Medulla oblongata (tissue), 1 donor: ENCODE measurements around the gene TBC1D25.
A peak's percentile ranks its signal among the peaks of the same experiment; 100 is the strongest.
"Not testable (repeated sequence)": the region's sequence is repeated elsewhere in the genome, so short reads cannot be mapped to it uniquely, and the experiment has no call there.

Source experiments
- DNase-seq: peaks from one replicate; pipeline ENCODE4 v3.0.0-alpha.2; 2015; ENCODE audit errors: extremely low spot score

The TBC1D25 gene

GRCh38 chrX:48516285-48516684, 23.2 kb upstream of the TBC1D25 start:
- DNase-seq: no peak

GRCh38 chrX:48516987-48517386, 22.5 kb upstream of the TBC1D25 start:
- DNase-seq: no peak

GRCh38 chrX:48519481-48519880, 20.0 kb upstream of the TBC1D25 start:
- not testable (repeated sequence) for DNase-seq

GRCh38 chrX:48520455-48520854, 19.1 kb upstream of the TBC1D25 start:
- no peak for DNase-seq

- DNase-seq: peak; percentile 2
Measured at GRCh38 chrX:48520976-48521352, 18.6 kb upstream of the TBC1D25 start.

- DNase-seq: peak; percentile 87
Measured at GRCh38 chrX:48521353-48522243, 17.9 kb upstream of the TBC1D25 start, which contains the start of gene EBP. Gene EBP, plus strand, starts transcription at chrX:48521808. Its CDS starts 1,964 bp downstream, at chrX:48523772.

GRCh38 chrX:48522291-48522690, 17.2 kb upstream of the TBC1D25 start:
- DNase-seq: no peak

GRCh38 chrX:48523682-48524081, 15.8 kb upstream of the TBC1D25 start:
- DNase-seq: no peak

GRCh38 chrX:48525853-48526252, 13.7 kb upstream of the TBC1D25 start:
- not testable (repeated sequence) for DNase-seq

- DNase-seq: no peak
Measured at GRCh38 chrX:48530736-48531135, 8.8 kb upstream of the TBC1D25 start.

GRCh38 chrX:48531358-48531959, 8.1 kb upstream of the TBC1D25 start:
- no peak for DNase-seq

GRCh38 chrX:48532161-48532560, 7.4 kb upstream of the TBC1D25 start:
- DNase-seq: no peak

GRCh38 chrX:48533165-48533564, 6.3 kb upstream of the TBC1D25 start:
- DNase-seq: no peak

GRCh38 chrX:48538641-48539344, 721 bp upstream of the TBC1D25 start:
- no peak for DNase-seq

- DNase-seq: peak; percentile 17
Measured at GRCh38 chrX:48540028-48540375, 488 bp downstream of the TBC1D25 start.

- peak; percentile 2 for DNase-seq
Measured at GRCh38 chrX:48540480-48540879, 966 bp downstream of the TBC1D25 start.

- DNase-seq: no peak
Measured at GRCh38 chrX:48541140-48541814, 1.8 kb downstream of the TBC1D25 start.

- DNase-seq: no peak
Measured at GRCh38 chrX:48548871-48549270, 9.4 kb downstream of the TBC1D25 start.

GRCh38 chrX:48555731-48556325, 16.3 kb downstream of the TBC1D25 start:
- DNase-seq: not testable (repeated sequence)

- DNase-seq: no peak
Measured at GRCh38 chrX:48558271-48558670, 18.8 kb downstream of the TBC1D25 start.

- no peak for DNase-seq
Measured at GRCh38 chrX:48559636-48560035, 20.1 kb downstream of the TBC1D25 start.

GRCh38 chrX:48560056-48560455, 20.5 kb downstream of the TBC1D25 start:
- no peak for DNase-seq
